Transverse colon (tissue), 4 donors: ENCODE results near the gene HPS6.

Experiments used
- POLR2A ChIP-seq: fragments of 450-650 bp; IDR thresholded peaks from one replicate; pipeline ENCODE4 v1.6.1; 2016; ENCODE audit warnings: antibody characterized with exemption, mild to moderate bottlenecking, moderate library complexity
- POLR2AphosphoS5 ChIP-seq, 3 donors: sonication (generic); formaldehyde crosslinking; IDR thresholded peaks; one replicate each; pipeline ENCODE4 v1.6.1; 2016; ENCODE audit warnings: antibody characterized with exemption in 3 of 3
- TF ChIP-seq, protein P1 (sequence below), 5 experiments: fragments of 200-600 bp in 3 of 5; fragments of 450-650 bp in 2 of 5; sonication (generic) in 3 of 5; IDR thresholded peaks; 1 replicate in 2 of 5; 2 replicates in 3 of 5; pipeline ENCODE4 v1.5.1; 2016 to 2017; ENCODE audit warnings: antibody characterized with exemption in 5 of 5, inconsistent platforms in 3 of 5, mild to moderate bottlenecking in 2 of 5, moderate library complexity in 1 of 5

DNA sequence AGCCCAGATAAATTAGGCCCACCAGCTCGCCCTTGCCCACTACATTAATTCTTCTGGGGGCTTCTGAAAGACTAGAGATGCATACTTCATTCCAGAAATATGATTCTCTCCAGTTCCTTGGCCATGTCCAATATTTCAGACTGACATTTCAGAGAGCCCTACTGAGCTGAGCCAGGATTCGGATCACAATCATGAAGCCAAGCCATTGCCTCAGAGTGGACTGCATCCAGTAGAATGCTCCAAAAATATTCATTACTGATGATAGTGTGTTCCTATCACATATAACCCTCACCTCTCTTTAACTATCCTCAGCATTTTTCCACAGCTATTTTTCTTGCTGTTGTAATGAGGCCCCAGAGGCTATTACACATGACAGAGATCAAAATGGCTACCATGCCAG lies 47.9 kb upstream of the HPS6 start:
- TF ChIP-seq POLR2AphosphoS5 (IDR thresholded peaks at IDR 0.05) (no peak), POLR2A (no peak)
- TF ChIP-seq, protein P1, sequence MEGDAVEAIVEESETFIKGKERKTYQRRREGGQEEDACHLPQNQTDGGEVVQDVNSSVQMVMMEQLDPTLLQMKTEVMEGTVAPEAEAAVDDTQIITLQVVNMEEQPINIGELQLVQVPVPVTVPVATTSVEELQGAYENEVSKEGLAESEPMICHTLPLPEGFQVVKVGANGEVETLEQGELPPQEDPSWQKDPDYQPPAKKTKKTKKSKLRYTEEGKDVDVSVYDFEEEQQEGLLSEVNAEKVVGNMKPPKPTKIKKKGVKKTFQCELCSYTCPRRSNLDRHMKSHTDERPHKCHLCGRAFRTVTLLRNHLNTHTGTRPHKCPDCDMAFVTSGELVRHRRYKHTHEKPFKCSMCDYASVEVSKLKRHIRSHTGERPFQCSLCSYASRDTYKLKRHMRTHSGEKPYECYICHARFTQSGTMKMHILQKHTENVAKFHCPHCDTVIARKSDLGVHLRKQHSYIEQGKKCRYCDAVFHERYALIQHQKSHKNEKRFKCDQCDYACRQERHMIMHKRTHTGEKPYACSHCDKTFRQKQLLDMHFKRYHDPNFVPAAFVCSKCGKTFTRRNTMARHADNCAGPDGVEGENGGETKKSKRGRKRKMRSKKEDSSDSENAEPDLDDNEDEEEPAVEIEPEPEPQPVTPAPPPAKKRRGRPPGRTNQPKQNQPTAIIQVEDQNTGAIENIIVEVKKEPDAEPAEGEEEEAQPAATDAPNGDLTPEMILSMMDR (IDR thresholded peaks at IDR 0.05) = no peak
